Measurements from ENCODE around the gene POLN.
"Not testable (repeated sequence)": the region's sequence is repeated elsewhere in the genome, so short reads cannot be mapped to it uniquely, and the experiment has no call there.

Gene POLN

DNA sequence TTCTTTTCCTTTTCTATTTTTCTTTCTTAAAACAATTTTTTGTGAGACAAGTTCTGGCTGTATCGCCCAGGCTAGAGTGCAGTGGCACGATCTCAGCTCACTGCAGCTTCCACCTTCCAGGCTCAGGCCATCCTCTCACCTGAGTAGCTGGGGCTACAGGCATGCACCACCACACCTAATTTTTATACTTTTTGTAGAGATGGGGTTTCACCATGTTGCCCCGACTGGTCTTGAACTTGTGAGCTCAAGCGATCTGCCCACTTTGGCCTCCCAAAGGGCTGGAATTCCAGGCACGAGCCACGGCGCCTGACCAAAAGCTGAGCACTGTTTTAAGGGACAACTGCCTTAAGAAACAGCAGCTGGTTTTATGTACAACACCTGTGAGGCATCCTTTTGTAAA, 192.1 kb downstream of the POLN start:
- no peak for DNase-seq

DNA sequence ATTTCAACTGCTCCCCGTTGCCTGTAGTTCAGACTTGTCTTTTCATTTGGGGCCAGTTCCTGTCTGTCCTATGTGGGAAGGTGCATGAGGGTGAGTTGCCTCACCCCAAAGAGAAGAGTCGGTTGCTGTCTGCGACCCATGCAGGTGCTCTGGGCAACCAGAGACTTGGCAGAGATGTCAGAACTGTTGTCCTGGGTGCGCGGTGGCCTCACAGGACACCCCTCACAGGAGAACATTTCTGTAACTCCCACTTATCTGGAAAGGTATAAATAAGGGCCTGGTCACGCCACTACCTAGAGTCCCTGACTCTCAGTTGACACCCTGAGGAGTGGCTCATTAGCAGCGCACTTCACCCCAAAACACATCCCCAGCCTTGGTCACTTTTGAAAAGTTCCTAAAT, 192.5 kb downstream of the POLN start:
- DNase-seq, result no peak

DNA sequence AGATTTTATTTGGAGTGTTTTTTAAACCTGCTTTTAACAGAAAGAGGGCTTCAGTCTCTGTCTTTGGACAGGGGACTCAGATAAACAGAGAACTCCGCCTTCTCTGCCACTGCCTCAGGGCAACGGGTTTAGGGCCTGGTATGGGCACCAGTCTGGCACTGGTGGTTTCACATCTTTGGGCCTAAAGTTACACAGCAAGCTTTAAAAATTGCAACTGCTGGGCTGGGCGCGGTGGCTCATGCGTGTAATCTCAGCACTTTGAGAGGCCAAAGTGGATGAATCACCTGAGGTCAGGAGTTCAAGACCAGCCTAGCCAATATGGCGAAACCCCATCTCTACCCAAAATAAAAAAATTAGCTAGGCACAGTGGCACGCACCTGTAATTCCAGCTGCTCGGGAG, 193.1 kb downstream of the POLN start:
- no peak for DNase-seq

DNA sequence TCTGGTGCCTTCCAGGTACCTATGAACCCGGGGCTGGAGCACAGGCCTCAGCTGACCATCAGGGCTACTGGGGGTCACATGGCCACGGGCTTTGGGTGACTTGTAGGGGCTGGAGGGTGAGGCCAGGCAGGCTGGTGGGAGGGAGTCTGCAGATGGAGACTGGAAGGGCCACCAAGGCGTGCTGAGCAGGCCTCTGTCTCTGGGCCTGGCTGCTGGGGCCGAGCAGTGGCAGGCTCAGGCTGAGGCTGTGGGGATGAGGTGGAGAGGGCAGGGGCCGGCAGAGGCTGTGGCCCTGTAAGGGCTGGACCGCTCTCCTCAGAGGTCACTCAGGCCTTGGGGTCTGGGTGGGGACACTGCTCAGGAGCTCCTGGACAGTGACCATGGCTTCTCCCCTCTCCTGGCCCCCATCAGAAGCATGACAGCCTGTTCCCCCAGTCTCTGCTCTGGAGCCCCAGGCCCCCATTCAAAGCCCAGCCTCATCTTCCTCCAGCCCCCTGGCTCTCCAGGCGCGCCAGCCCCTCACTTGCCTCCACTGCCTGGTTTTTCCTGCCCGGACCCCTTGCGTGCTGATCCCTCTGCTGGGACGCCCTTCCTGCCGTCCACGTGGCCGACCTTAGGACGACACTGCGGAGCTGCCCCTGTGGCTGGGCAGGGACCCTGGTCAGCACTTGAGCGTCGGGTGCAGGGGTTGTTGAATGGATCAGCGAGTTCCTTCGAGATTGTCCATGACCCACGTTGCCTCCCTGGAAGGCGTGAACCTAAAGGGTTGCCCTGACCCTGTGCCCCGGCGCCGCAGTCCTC, 193.9 kb downstream of the POLN start:
- DNase-seq, result no peak

DNA sequence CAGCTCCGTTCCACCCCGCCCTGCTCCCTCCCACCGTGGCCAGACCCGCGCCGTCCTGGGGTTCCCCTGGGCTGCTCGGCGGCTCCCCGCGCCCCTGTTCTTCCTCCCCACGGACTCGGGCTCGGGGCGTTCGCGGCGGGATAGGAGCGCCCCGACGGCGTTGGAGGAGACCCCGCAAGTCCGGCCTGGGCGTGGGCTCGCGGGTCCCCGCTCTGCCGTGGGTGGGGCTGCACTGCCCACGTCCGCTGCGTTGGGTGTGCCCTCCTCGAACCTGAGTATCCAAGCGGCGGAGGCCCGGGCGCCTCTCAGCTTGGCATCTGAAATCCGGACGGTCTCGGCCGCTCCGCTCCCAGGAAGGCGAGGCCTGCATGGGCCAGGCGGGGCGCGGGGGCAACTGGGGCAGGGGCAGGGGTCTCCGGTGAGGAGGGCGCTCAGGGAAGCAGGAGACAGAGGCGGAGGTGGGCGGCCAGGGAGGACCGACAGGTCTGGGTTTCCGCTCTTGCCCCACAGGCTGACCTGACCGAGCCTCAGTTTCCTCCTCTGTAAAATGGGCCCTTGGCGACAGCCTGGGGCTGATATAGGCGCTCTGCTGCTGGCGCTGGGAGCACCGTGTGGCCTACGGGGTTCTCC, 194.8 kb downstream of the POLN start:
- DNase-seq, result no peak

DNA sequence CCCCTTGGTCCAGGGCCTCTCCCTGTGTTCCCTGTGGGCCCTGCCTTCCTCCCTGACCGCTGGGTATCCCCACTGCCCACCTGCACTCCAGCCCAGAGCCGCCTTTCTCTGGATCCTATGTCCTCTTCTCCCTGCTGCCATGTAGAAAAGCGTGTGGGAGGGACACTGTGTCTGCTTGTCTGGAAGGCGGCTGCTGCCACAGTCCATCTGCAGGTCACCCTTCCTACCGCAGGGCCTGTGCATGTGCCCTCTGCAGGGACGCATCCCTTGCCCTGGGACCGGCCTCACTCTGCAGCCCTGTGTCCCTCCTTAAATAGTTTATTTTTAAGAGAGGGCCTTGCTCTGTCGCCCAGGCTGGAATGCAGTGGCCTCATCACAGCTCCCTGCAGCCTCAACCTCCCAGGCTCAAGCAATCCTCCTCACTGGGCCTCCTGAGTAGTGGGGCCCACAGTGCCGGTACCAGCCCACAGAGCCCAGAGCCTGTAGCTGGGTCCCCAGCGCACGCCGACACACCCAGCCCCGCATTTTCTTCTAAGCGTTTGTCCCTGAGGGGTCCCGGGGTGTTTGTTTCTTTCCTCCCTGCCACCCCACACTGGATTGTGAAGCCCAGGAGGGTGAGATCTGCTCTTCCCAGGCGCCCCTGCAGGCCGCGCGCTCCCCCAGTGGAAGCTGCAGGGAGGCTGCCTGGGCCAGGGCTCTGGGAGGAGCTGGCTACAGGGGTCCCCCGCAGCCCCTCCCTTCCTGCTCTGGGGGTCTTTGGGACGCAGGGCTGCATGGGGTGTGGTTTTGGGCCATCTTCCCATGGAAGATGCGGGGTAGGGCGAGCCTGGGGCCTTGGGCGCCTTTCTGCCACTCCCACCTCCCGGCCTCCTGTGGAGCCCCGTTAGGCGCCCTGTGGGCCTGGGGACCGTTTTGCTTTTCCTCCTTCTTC, 195.6 kb downstream of the POLN start:
- no peak for DNase-seq

DNA sequence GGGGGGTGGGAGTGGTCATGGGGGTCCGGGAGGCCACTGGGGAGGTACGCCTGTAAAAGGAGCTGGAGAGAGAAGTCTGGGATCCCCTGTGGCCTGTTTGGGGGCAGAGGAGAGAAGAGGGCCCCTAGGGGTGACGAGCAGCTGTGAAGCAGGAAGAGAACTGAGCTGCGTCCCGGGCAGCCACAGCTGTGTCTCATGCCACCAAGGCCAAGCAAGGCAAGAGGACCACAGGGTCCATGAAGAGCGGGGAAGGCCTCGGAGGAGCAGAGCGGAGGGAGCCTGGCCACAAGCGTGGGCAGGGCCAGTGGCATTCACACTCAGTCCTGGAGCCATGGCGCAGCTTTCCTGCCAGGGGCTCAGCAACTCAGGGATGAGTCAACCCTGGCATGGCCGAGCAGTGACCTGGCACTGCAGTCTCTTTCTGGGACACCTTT, 196.4 kb downstream of the POLN start:
- DNase-seq, result no peak

DNA sequence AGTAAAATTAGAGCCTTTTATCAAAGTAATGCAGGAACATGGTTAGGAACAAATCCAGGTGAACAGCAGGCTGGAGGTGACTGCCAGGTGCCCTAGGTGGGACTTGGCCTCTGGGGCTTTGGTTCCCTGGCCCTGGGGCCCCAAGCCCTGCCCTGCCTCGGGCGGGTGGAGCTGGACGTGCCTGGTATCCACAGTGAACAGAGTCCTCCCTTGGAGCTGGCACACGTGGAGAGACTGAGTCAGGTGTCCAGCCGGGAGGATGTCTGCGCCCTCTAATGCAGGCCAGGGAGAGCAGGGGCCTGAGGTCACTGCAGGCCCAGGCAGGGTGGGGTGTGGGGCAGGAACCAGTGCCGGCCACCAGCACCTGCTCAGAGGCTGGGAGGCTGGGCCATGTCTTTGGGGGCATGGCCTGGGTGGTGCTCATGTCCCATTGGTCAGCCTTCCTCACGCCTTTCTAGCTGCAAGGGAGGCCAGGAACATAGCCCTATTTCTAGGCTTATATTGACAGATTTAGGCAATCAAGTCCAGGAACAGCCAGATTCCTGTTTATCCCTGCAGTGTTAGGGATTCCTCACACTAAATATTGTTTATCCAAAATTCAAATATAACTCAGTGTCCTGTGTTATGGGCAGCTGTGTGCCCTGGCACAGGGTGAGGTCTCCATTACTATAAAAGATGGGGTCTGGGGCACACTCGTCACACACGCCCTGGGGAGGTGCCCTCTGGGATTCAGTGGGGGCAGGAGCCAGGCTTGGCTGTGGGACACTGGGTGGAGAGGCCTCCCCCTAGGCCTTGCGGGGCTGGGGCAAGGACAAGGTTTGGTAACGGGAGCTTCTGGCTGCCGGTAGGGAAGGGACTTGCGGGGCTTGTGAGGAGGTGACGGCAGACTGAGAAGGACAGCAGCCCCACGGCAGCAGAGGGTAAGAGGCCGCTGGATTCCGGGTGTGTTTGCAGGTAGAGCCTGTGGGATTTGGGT, 197.1 kb downstream of the POLN start:
- no peak for DNase-seq

DNA sequence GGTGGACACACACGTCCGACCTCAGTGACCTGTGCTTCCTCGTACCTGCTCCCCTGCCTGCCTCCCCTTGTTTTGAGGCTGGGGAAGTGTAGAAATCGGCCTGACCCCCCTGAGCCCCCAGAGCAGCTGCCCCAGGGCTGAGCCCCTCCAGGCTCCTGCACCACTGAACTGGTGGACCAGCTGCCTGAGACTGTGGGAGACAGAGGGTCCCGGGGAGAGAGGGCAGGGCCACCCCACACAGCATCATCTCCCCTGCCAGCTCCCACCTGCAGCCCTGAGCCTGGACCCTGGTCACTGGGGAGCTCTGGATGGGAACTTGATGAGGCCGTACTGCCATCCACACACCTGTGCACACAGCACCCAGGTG, 197.8 kb downstream of the POLN start:
- no peak for DNase-seq

DNA sequence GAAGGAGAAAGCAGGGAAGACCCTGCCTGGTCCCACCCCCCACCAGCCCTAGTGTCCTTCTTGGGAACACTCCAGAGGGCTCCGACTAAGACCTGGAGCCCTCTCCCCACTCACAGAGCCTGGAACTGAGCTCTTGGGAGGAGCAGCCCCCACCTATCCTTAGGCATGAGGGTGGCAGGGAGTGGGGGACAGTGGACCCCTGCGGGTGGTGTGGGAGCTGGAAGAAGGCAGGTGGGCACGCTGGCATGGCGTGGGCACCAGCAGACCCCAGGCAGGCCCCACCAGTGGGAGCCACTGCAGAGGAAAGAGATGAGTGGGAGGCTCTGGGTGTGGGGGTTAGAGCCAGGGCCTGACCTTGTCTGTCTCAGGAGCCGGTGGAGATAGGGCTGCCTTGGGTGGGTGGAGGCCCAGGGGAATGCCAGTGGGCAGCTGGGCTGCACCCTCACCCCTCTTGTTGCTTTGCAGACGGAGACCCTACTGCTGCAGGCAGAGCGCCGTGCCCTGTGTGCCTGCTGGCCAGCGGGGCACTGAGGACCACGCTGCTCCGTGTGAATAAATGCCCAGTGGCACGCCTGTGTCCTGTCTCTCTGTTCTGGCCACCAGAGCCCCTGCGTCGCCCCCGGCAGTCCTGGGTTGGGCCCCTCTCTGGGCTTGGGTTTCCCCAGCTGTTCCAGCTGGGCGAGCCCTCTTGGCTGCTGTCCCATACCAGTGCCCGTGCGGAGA, 198.4 kb downstream of the POLN start:
- no peak for DNase-seq

DNA sequence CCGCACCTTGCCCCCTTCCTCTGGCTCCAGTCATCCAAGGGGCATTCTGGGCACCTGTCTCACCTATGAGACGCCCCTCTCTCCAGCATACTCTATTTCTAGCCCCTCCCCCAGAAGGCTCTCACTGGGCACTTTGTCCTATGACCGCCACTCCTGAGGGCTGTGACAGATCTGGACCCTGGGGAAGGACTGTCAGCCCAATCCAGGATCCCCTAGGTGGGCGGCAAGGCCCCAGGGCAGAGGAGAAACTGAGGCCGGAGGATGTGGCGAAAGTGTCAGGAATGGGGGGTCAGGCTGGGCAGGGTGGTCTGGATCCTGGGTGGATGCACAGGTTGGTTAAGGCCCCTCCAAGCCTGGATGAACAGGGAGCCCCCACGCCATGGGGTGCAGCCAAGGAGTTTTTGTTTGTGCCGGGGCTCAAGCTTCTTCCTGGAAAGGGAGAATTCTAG, 198.9 kb downstream of the POLN start:
- no peak for DNase-seq

DNA sequence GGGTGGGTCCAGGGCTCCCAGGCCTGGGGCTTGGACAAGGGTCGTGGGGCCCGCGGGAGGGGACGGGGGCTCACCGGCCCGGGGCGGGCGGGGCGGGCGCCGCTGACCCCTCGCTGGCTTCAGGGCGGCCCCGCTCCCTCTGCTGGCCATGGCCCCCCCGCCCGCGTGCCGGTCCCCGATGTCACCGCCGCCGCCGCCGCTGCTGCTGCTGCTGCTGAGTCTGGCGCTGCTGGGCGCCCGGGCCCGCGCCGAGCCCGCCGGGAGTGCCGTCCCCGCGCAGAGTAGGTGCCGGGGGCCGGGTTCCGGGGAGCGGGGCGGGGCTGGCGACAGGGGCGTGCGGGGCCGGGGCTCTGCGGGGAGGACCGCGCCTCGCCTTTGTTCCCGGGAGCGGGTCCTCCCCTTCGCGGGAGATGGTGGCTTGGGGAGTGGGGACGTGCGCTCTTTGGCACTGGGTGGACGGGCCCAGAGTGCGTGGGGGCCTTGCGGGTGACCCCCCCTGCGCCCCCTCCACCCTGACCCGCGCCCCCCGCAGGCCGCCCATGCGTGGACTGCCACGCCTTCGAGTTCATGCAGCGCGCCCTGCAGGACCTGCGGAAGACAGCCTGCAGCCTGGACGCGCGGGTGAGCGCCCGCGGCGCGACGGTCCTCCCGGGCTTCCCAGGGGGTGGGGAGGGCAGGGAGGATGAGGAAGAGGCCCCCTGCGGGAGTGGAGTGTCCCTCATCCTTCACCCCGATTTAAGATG, 199.5 kb downstream of the POLN start:
- DNase-seq, result no peak

DNA sequence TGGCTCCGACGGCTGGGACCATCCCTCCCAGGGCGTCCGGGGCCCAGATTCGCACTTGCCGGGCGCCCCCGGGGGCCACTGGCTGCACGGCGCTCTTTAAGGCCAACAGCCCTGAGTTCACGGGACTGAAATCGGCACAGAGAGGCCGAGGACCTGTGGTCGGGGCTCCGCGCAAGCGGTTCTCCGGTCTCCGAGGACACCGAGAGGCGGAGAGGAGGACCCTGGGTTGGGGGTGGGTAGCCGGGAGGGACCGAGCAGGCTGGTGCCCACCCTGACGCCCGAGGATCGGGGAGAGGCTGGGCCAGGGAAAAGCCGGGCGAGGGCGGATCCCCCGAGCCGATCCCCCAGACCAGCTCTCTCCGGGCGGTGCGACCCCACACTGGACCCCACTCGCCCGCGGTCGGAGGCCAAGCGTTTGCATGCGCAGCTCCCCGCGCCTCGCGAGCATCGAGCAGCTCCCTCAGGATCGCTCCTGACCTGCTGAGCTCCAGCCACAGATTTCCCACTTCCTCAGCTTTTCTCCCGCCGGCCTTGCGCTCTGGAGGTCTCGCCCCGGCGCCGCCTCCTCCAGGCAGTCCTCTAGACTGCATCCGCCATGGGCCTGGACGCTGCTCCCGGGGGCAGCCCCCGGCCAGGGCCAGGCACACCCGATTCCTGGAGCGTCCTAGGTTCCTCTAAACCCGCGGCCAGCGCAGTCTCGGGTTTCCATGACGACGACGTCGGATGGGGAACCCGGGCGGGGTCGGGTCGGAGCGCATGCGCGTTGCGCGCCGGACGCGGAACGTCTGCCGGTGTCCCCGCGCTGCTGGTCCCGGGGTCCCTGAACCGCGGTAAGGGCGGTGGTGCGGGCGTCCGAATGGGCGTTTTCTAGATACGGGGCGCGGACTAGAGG, 200.4 kb downstream of the POLN start:
- DNase-seq, result no peak

DNA sequence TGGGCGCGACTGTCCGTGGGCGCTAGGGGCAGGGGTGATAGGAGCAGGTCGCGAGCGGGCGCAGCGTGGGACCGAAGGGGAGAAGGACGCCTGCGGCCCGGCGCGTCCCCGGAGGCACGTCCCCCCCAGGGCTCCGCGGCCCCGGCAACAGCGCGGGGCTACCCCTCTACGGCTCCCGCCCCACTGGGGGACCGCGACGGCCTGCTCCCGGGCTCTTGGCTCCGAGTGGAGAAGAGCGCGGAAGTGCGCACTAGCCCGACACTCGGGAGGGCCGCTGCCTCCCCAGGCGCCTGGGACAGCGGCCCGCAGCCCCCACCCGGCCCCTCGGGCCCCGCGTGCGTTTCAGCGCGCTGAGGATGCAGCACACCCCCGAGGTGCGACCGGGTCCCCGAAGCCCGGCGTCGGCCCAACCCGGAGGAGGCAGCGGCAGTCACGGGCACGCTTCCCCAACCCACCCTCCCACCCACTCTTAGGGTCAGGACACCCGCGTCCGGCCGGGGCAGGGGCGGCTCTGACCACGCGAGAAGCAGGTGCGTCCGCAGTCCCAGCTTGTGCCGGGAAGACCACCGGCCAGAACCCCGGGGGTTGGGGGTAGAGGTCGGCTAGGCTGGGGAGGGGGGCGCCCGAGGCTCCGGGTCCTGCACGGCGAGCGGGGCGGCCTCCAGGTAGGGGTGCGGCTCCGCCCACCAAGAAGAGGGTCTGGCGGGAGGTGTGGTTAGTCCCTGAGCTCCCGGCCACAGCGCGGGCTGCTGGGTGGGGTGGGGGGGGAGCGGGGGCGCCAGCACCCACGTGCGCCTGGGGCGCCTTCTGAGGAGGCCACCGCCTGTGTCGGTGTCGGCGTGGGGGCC, 201.3 kb downstream of the POLN start:
- DNase-seq, result no peak

DNA sequence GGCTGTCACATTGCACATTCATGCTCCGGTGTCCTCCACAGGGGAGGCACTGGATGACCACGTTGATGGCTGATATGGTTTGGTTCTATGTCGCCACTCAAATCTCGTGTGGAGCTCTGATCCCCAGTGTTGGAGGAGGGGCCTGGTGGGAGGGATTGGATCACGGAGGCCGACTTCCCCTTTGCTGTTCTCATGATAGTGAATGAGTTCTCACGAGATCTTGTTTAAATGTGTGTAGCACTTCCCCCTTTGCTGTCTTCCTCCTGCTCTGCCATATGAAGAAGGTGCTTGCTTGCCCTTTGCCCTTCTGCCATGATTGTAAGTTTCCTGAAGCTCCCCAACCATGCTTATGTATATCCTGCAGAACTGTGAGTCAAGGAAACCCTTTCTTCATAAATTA, 205.1 kb downstream of the POLN start:
- no peak for DNase-seq

DNA sequence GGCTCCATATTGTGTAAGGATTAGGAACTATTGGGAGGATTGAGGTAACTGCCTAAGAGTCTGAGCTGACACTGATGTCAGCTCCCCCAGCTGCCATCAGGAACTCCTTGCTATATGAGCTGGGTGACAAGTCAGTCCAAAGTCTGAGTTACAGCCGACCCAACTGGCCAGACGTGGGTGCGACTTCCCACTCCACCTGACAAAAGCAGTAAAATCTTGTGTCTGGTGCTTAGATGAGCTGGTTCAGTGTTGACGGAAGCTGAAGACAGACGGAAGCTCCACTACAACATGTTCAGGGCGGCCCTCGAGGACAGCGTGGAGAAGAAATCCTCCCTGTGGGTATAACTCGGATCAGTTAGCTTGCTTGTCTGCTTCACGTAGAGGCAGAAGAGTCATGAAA, 205.6 kb downstream of the POLN start:
- no peak for DNase-seq

DNA sequence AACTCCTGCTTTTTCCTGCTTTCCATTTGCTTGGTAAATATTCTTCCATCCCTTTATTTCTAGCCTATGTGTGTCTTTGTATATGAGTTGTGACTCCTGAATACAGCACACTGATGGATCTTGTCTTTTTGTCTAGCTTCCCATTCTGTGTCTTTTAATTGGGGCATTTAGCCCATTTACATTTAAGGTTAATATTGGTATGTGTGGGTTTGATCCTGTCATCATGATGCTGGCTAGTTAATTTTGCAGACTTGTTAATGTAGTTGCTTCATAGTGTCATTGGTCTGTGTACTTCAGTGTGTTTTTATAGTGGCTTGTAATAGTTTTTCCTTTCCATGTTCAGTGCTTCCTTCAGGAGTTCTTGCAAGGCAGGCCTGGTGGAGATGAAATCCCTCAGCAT, 210.8 kb downstream of the POLN start:
- not testable (repeated sequence) for DNase-seq

DNA sequence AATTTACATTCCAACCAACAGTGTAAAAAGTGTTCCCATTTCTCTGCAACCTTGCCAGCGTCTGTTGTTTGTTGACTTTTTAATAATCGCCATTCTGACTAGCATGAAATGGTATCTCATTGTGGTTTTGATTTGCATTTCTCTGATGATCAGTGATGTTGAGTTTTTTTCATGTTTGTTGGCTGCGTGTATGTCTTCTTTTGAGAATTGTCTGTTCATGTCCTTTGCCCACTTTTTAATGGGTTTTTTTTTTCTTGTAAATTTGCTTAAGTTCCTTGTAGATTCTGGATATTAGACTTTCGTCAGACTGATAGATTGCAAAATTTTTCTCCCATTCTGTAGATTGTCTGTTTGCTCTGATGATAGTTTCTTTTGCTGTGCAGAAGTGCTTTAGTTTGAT, 214.8 kb downstream of the POLN start:
- not testable (repeated sequence) for DNase-seq

DNA sequence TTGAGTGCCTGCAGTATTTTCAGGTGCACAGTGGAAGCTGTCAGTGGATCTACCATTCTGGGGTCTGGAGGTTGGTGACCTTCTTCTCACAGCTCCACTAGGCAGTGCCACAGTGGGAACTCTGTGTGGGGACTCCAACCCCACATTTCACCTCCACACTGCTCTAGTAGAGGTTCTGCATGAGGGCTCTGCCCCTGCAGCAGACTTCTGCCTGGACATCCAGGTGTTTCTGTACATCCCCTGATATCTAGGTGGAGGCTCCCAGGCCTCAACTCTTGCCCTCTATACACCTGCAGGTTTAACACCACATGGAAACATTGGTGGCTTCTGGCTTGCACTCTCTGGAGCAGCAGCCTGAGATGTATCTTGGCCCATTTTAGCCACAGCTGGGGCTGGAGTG, 216.1 kb downstream of the POLN start:
- no peak for DNase-seq

Data from NCI-H510A (cell line).